HG03139 (cell line): ENCODE results near the gene ATXN7L1.
"Not testable (repeated sequence)": the region's sequence is repeated elsewhere in the genome, so short reads cannot be mapped to it uniquely, and the experiment has no call there.

ENCODE experiments used
- ATAC-seq: cut with Tn5 transposase; IDR thresholded peaks from one replicate; pipeline ENCODE4 v1.9.1; 2021; ENCODE audit not compliant: unreplicated experiment

Gene ATXN7L1

GRCh38 chr7:105708763-105709080, 167.7 kb downstream of the ATXN7L1 start:
- ATAC-seq = no peak

GRCh38 chr7:105707967-105708762, 168.2 kb downstream of the ATXN7L1 start:
- no peak for ATAC-seq

GRCh38 chr7:105707381-105707780, 169.0 kb downstream of the ATXN7L1 start:
- ATAC-seq = no peak

- no peak for ATAC-seq
Observed at GRCh38 chr7:105705427-105705826, 171.0 kb downstream of the ATXN7L1 start.

- no peak for ATAC-seq
Observed at GRCh38 chr7:105703207-105703930, 173.0 kb downstream of the ATXN7L1 start.

GRCh38 chr7:105699568-105700236, 176.7 kb downstream of the ATXN7L1 start:
- ATAC-seq = no peak

GRCh38 chr7:105698531-105698930, 177.9 kb downstream of the ATXN7L1 start:
- no peak for ATAC-seq

- ATAC-seq = no peak
Observed at GRCh38 chr7:105697753-105698152, 178.6 kb downstream of the ATXN7L1 start.

- ATAC-seq = not testable (repeated sequence)
Observed at GRCh38 chr7:105697169-105697568, 179.2 kb downstream of the ATXN7L1 start.

- ATAC-seq = no peak
Observed at GRCh38 chr7:105693576-105693975, 182.8 kb downstream of the ATXN7L1 start.

GRCh38 chr7:105691680-105692564, 184.5 kb downstream of the ATXN7L1 start:
- ATAC-seq = no peak

GRCh38 chr7:105691082-105691679, 185.2 kb downstream of the ATXN7L1 start:
- no peak for ATAC-seq

GRCh38 chr7:105690325-105690945, 186.0 kb downstream of the ATXN7L1 start:
- no peak for ATAC-seq

GRCh38 chr7:105689067-105689819, 187.2 kb downstream of the ATXN7L1 start:
- no peak for ATAC-seq

GRCh38 chr7:105688617-105689016, 187.8 kb downstream of the ATXN7L1 start:
- no peak for ATAC-seq

GRCh38 chr7:105685161-105685560, 191.2 kb downstream of the ATXN7L1 start:
- no peak for ATAC-seq

GRCh38 chr7:105682341-105683060, 193.9 kb downstream of the ATXN7L1 start:
- no peak for ATAC-seq

- ATAC-seq = no peak
Observed at GRCh38 chr7:105680505-105681187, 195.8 kb downstream of the ATXN7L1 start.
